GM20431 (cell line): ENCODE results near the gene KMT2B.

Source experiments
- in situ Hi-C: fragments of 300-500 bp; cut with MseI, MboI; formaldehyde crosslinking; loops from one replicate; pipeline ENCODE4 v1.15.0; 2020; ENCODE audit warnings: low sequenced_read_pairs; ENCODE audit not compliant: unreplicated experiment

The KMT2B gene

GRCh38 chr19:35724560-35724959, 6.8 kb downstream of the KMT2B start:
- in situ Hi-C loops = no loop called here

DNA sequence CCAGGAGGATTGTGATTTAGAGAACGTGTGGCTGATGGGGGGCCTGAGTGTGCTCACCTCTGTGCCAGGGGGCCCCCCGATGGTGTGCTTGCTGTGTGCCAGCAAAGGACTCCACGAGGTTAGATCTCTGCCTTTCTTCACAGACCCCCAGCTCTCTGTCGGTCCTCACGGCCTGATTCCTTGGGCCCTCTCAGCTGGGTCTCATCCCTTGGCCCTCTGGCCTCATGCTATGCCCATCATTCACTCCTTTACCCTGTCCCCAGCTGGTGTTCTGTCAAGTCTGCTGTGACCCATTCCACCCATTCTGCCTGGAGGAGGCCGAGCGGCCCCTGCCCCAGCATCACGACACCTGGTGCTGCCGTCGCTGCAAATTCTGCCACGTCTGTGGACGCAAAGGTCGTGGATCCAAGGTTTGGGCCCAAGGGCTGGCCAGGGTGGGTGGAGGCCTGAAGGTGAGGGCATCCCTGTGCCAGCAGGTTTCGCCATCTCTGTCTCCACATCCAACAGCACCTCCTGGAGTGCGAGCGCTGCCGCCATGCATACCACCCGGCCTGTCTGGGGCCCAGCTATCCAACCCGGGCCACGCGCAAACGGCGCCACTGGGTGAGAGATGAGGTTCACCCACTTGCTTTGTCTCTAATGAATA, 7.5 kb downstream of the KMT2B start:
- in situ Hi-C loops = no loop called here

DNA sequence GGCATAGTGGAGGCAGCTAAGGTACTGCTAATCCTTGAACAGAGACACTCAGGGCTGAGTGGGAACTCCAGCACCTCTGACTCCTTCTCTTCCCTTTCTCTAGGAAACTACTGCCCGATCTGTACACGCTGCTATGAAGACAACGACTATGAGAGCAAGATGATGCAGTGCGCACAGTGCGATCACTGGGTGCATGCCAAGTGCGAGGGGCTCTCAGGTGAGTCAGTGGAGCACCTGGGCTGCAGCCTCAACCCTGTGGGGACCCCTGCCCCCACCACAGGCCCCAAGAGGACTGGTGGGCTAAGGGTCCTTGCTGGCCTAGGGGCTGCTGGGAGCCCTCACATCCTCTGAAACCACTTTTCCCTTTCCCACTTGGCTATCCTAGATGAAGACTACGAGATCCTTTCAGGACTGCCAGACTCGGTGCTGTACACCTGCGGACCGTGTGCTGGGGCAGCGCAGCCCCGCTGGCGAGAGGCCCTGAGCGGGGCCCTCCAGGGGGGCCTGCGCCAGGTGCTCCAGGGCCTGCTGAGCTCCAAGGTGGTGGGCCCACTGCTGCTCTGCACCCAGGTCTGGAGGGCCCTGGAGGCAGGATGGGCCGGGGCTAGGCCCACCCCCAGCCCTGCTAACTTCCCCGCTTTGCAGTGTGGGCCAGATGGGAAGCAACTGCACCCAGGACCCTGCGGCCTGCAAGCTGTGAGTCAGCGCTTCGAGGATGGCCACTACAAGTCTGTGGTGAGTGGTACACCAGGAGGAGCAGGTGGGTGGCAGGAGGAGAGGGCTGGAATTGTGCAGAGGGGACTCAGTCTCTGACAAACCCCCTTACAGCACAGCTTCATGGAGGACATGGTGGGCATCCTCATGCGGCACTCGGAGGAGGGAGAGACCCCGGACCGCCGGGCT, 9.5 kb downstream of the KMT2B start:
- in situ Hi-C loops = no loop called here

GRCh38 chr19:35727956-35728706, 10.3 kb downstream of the KMT2B start:
- in situ Hi-C loops = no loop called here

DNA sequence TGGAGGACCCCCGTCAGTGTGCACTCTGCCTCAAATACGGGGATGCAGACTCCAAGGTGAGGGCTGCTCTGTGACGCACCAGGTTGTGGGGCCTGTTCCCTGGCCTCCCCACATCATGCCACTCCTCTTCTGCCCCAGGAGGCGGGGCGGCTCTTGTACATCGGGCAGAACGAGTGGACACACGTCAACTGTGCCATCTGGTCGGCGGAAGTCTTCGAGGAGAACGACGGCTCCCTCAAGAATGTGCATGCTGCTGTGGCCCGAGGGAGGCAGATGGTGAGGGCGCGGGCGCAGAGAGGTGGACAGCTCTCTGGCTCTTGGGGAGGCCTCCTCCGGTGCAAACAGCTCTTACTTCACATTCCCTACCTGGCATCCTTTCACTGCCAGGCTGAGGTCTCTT, 11.2 kb downstream of the KMT2B start:
- in situ Hi-C loops = no loop called here

DNA sequence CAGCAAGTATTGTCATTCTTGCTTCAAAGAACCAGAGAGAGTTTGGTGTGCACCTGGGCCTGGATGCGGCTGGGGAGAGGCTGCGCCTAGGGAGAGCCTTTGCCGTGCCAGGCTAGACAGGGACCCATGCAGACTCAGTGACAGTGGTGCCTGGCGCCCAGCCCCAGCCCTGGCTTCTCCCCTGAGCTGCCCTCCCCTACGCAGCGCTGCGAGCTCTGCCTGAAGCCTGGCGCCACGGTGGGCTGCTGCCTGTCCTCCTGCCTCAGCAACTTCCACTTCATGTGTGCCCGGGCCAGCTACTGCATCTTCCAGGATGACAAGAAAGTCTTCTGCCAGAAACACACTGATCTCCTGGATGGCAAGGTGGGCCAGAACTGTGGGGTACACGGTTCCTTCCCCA, 12.0 kb downstream of the KMT2B start:
- in situ Hi-C loops = no loop called here

GRCh38 chr19:35730326-35730725, 12.5 kb downstream of the KMT2B start:
- in situ Hi-C loops = no loop called here

DNA sequence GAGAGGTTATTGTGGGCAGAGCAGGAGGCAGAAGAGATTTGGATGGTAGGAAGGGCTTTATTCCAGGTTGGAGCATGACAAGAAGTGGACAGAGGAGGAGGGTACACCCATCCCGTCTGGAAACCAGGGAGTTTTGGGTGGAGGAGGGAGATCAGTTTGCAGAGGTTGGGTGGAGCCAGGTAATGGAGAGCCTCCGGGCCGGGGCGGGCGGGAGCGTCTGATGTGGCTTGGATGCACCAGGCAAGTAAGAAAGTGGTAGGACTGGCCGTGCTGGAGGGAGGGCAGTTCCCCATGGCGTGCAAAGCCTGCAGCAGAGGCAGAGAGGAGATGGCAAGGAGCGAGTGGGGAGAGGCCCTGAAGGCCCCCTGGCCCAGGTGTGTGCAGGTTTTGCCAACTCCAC, 13.6 kb downstream of the KMT2B start:
- in situ Hi-C loops = no loop called here

DNA sequence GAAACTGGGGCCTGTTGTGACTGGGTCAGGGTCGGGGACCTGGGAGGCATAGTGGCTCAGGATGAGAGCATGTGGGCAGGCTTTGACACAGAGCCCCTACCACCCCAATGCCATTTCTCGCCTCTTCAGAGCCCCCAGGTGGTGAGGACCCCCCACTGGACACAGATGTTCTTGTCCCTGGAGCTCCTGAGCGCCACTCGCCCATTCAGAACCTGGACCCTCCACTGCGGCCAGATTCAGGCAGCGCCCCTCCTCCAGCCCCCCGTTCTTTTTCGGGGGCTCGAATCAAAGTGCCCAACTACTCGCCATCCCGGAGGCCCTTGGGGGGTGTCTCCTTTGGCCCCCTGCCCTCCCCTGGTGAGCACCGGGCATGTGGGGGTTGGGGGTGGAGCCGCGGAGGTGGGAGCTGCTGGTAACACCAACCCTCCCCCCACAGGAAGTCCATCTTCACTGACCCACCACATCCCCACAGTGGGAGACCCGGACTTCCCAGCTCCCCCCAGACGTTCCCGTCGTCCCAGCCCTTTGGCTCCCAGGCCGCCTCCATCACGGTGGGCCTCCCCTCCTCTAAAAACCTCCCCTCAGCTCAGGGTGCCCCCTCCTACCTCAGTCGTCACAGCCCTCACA, 14.1 kb downstream of the KMT2B start:
- in situ Hi-C loops = no loop called here

DNA sequence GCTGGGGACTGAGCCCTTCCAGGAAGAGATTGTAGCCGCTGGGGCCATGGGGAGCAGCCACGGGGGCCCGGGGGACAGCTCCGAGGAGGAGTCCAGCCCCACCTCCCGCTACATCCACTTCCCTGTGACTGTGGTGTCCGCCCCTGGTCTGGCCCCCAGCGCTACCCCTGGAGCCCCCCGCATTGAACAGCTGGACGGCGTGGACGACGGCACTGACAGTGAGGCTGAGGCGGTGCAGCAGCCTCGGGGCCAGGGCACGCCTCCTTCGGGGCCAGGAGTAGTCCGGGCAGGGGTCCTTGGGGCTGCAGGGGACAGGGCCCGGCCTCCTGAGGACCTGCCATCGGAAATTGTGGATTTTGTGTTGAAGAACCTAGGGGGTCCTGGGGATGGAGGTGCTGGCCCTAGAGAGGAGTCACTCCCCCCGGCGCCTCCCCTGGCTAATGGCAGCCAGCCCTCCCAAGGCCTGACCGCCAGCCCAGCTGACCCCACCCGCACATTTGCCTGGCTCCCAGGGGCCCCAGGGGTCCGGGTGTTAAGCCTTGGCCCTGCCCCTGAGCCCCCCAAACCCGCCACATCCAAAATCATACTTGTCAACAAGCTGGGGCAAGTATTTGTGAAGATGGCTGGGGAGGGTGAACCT, 14.9 kb downstream of the KMT2B start:
- in situ Hi-C loops = no loop called here

- in situ Hi-C loops = no loop called here
These were observed 15.7 kb downstream of the KMT2B start for GRCh38 chr19:35733180-35734125.

GRCh38 chr19:35734273-35734672, 16.5 kb downstream of the KMT2B start:
- in situ Hi-C loops = no loop called here

- in situ Hi-C loops = no loop called here
These were observed 17.1 kb downstream of the KMT2B start for GRCh38 chr19:35734889-35735288.

DNA sequence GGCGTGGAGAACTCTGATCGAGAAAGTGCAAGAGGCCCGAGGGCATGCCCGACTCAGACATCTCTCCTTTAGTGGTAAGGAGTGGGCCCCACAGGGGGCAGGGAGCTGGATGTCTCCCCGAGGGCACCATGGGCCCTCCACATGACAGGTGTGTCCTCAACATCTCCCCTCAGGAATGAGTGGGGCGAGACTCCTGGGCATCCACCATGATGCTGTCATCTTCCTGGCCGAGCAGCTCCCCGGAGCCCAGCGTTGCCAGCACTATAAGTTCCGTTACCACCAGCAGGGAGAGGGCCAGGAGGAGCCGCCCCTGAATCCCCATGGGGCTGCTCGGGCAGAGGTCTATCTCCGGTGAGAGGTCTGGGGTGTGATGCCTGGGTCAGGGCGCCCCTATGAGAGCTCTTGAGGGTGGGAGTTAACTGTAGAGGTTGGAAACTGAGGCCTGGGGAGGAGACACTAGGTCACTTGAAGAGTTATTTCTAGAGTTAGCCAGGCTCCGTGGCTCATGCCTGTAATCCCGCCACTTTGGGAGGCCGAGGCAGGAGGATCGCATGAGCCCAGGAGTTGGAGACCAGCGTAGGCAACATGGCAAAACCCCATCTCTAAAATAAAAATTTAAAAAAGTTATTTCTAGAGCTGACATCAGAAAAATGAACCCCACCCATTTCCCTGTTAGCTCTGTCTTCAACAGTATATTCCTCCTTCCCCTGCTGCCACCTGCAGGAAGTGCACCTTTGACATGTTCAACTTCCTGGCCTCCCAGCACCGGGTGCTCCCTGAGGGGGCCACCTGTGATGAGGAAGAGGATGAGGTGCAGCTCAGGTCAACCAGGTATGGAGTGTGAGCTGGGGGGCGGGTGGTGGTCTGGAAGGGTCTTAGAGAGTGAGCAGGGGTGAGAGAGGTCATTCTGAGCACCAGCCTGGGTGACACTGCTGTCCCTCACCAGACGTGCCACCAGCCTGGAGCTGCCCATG, 19.4 kb downstream of the KMT2B start:
- in situ Hi-C loops = no loop called here

DNA sequence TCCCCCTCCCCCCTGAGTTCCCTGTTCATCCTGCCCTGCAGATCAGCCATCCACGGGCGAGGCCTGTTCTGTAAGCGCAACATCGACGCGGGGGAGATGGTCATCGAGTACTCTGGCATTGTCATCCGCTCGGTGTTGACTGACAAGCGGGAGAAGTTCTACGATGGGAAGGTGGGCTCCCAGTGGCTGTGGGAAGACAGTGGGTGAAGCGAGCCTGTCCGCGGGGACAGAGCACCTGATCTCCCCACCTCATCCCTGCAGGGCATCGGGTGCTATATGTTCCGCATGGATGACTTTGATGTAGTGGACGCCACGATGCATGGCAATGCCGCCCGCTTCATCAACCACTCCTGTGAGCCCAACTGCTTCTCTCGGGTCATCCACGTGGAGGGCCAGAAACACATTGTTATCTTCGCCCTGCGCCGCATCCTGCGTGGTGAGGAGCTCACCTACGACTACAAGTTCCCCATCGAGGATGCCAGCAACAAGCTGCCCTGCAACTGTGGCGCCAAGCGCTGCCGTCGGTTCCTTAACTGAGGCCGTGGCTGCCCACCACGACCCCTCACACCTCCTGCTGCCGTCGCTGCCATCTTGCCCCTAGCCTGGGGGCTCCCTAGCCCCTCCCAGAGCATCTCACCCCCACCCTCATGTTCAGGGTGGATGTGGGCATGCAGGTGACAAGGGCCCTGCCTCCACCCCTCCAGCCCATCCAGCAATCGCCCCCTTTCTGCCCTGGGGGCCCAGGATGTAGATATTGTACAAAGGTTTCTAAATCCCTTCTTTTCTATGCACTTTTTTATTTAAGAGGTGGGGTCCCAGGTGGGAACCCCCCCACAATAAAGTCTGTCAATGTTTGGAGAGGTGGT, 20.5 kb downstream of the KMT2B start:
- in situ Hi-C loops = no loop called here

- in situ Hi-C loops = no loop called here
These were observed 21.1 kb downstream of the KMT2B start for GRCh38 chr19:35738887-35739229.
